HPDE6-E6E7 (cell line): ENCODE data around the gene SOD3.

ENCODE experiments used
- DNase-seq: peaks from one replicate; pipeline ENCODE4 v3.0.0; 2011; ENCODE audit warnings: missing footprints; ENCODE audit errors: extremely low spot score

SOD3 gene

GRCh38 chr4:24801136-24801855 lies 5.9 kb downstream of the SOD3 start:
- DNase-seq = no peak

- DNase-seq = no peak
Measured at GRCh38 chr4:24802648-24803047, 7.3 kb downstream of the SOD3 start.

- DNase-seq = peak; percentile 17
Measured at GRCh38 chr4:24805067-24805466, 9.7 kb downstream of the SOD3 start.

DNA sequence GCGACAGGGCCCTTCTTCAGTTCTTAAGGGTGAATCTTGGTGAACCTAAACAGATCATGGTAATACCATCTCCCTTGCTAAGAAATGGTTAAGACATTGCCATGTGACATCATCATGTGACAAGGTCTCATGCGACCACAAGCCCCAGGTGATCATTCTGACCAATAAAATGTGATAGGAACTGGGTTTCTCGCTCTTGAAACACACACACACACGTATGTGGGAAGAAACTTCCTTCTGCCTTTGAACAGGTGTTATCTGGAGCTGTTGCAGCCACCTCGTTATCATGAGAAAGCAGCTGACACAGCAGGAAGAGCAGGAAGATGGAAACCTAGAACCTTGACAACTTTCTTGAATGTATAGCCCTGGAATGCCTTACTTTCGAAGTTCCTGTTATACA lies 10.2 kb downstream of the SOD3 start:
- DNase-seq = no peak

DNA sequence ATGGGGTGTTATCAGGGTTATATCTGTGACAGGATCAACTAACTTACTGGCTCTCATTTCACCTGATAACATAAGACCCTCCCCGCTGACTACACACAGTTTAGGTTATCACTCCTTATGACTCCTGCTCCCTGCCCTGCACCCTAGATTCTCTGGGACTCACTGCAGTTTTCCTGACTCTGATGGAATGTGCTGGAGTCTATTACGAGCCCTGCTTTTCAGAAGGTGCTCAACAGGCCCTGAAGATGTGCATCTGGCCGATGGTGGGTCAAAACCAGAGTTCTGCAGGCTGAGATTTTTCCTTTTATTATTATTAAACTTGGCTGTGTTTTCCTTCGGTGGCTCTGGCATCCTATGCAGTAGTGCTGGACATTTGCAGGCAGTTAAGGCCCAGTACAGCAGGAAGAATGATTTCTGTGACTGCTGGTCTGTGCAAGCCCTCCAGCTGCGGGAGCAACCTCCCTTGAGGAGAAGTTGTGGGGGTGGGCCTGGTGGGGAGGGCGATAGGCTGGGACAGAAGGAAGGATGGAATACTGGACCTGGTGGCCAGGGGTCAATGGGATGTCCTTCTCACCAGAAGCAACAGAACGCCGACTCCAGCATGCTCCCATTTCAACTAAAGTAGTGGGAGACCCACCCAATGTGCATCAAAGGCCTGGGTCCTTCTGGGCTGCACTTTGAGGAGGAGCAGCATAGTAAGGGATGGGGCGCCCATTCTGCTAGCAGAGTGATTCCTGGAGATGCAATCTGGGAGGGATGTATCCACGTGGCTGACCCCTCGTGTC lies 11.0 kb downstream of the SOD3 start:
- no peak for DNase-seq

GRCh38 chr4:24807611-24808010 lies 12.2 kb downstream of the SOD3 start:
- DNase-seq = no peak

GRCh38 chr4:24808261-24808660 lies 12.9 kb downstream of the SOD3 start:
- DNase-seq = no peak

GRCh38 chr4:24808955-24809354 lies 13.6 kb downstream of the SOD3 start:
- no peak for DNase-seq

DNA sequence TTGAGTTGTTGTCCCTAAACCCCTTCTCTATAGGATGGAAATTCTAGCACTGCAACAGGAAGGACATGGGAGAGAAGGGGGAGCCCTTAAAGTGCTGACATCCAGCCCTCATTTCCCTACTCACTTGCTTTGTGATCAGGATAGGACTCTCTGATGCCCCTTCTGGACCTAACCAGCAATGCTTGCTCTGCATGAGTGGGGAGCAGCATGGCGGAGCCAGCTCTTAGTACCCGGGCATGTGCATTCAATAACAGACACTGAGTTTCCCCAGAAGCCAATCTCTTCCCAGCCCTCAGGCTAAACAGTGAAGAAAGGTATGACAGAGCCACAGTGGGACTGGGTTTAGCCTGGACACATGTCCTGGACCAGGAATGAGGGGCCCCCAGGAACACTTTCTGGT lies 14.0 kb downstream of the SOD3 start:
- no peak for DNase-seq

DNA sequence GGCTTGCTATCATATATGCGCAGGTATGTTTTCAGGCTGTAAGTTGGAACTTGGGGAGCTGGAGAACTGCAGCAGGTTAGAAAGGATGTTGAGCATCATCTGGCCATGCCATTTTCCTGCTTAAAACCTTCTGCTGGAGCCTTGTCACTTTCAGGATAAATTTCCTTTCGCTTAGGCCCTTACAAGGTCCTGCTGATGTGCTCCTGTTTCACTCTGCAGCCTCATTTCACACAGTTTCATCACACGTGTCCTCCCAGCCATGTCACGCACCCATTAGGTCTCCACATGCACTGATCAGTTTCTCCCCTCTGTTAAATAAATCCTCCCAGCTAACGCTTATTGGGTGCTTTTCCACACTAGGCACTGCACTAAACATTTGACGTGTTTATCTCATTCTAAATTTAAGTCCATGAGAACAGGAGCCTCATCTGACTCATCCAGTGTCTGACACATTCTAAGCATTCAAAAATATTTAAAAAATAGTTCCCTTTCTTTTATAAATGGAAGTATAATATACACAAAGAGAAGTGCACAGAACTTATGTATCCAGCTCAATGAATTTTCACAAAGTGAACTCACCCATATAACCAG lies 14.5 kb downstream of the SOD3 start:
- DNase-seq = no peak

GRCh38 chr4:24810871-24811631 lies 15.7 kb downstream of the SOD3 start:
- DNase-seq = no peak

DNA sequence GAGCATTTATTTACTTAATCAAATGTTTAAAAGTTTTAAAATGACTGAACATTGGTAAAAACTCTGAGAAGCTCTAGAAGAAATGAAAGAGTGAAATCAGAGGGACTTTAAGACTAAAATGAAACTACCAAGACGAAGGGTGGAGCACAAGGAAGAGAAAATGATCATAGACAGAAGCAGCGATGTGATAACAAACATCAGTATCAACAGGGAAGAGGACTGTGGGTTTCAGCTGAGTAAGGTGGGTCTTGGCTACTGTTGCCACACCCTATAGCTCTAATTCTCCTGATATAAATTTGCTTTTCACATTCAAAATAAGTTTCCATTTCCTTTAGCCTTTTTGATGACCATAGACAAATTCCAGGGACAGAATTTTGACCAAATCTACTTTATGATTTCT lies 18.4 kb downstream of the SOD3 start:
- no peak for DNase-seq

GRCh38 chr4:24816797-24817196 lies 21.4 kb downstream of the SOD3 start:
- no peak for DNase-seq

- no peak for DNase-seq
Measured at GRCh38 chr4:24820541-24820940, 25.2 kb downstream of the SOD3 start.

- no peak for DNase-seq
Measured at GRCh38 chr4:24824720-24825119, 29.3 kb downstream of the SOD3 start.

- no peak for DNase-seq
Measured at GRCh38 chr4:24831637-24832036, 36.3 kb downstream of the SOD3 start.

- DNase-seq = no peak
Measured at GRCh38 chr4:24835696-24836095, 40.3 kb downstream of the SOD3 start.

DNA sequence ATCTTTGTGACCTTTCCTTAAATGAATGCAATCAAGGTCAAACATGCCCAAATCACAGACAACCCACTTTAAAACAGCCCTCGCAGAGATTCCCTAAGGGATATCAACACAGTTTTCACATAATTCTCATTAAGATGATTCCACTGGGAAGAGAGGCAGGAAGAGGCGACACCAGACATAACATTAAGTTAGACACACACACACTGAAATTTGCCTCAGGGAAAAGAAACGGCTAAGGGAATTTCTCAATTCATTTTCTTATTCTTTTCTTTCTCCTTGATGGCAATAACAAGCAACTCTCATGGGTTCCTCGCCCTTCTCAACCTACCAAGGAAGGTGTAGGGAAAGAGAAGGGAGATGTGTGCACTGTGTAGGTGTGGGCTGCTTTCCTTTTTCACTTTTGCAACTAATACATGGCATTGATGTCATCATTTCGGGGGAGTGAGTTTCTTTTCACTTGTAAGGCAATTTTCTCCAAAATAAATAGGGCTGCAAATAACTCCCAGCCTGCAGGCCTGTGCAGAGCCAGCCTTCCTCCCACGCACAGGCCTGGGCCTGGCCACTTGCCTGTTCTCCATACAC lies 41.4 kb downstream of the SOD3 start:
- DNase-seq = no peak

DNA sequence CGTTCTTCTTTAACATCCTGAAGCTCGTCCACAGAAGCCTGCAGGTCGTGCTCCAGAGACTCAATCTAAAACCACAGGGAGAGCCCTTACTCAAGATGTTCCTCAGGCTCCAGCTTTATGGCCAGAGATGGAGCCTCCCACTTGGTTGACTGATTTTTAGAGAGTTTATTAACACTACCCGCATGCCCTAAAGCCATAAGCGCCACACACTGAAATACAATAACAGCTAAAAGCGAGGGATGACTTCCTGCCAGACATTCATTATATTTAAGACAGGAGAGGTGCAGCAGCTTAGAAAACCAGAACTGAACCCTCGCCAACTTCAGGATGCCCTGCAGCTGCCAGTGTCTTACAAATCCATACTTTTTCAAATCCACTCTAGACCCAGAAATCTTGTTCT lies 42.0 kb downstream of the SOD3 start:
- no peak for DNase-seq

- DNase-seq = no peak
Measured at GRCh38 chr4:24837781-24838180, 42.4 kb downstream of the SOD3 start.

GRCh38 chr4:24840362-24840761 lies 45.0 kb downstream of the SOD3 start:
- DNase-seq = no peak
